Skeletal muscle tissue (tissue), 4 donors: ENCODE measurements around the gene ATP9B. TPM values are rescaled to one million over a fixed set of nuclear protein-coding genes. Genes with fewer than 3 reads are reported as not detected.
"Not testable (repeated sequence)": the region's sequence is repeated elsewhere in the genome, so short reads cannot be mapped to it uniquely, and the experiment has no call there.

Experiments used
- H3K27ac ChIP-seq: one replicate; pipeline ENCODE4 v1.7.0; 2013; ENCODE audit warnings: mild to moderate bottlenecking, low read depth, low read length, inconsistent platforms
- H3K27me3 ChIP-seq, 3 donors: one replicate each; pipeline ENCODE4 v1.7.0; 2013; ENCODE audit warnings: low read length in 3 of 3; ENCODE audit not compliant: control insufficient read depth in 3 of 3, insufficient read depth in 3 of 3
- H3K36me3 ChIP-seq, 3 donors: one replicate each; pipeline ENCODE4 v1.7.0; 2013; ENCODE audit warnings: low read length in 3 of 3; ENCODE audit not compliant: control insufficient read depth in 3 of 3, insufficient read depth in 3 of 3
- H3K4me1 ChIP-seq, 3 donors: one replicate each; pipeline ENCODE4 v1.7.0; 2013; ENCODE audit warnings: low read length in 3 of 3, mild to moderate bottlenecking in 3 of 3; ENCODE audit not compliant: control insufficient read depth in 3 of 3, insufficient read depth in 3 of 3
- H3K4me3 ChIP-seq, 3 donors: one replicate each; pipeline ENCODE4 v1.7.0; 2013; ENCODE audit warnings: low read length in 3 of 3
- H3K9ac ChIP-seq, 3 donors: one replicate each; pipeline ENCODE4 v1.7.0; 2013; ENCODE audit warnings: low read length in 3 of 3, mild to moderate bottlenecking in 3 of 3, moderate library complexity in 2 of 3, low read depth in 1 of 3
- H3K9me3 ChIP-seq, 3 donors: one replicate each; pipeline ENCODE4 v1.7.0; 2013; ENCODE audit warnings: low read length in 3 of 3; ENCODE audit not compliant: control insufficient read depth in 3 of 3
- total RNA-seq: library from RNA; depleted of rRNA; stranded (reverse); fragments of >200 nt; gene quantifications from one replicate; pipeline ENCODE4 v1.2.3, GENCODE V29; 2014
- donor health status: Osteomylitis.

ATP9B gene
- total RNA-seq, 1 donor from 2014 or later: 83.0 TPM

DNA sequence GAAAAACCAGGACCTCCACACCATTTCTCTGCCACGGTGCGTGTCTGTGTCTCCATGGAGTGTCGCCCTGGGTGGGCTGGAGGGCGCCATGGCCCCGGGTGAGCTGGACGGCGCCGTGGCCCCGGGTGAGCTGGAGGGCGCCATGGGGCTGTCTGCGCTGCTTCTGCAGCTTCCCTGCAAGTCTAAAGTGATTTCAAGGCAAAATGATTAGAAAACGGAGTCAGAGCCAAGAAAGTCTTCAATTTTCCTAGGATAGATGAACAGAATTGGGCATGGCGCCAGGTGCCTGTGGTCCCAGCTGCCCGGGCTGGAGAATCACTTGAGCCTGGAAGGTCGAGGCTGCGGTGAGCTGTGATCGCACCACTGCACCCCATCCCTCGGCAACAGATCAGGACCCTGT is 298.8 kb downstream of the ATP9B start:
- H3K27me3 ChIP-seq: no peaks in the 10 kb centered on the region

DNA sequence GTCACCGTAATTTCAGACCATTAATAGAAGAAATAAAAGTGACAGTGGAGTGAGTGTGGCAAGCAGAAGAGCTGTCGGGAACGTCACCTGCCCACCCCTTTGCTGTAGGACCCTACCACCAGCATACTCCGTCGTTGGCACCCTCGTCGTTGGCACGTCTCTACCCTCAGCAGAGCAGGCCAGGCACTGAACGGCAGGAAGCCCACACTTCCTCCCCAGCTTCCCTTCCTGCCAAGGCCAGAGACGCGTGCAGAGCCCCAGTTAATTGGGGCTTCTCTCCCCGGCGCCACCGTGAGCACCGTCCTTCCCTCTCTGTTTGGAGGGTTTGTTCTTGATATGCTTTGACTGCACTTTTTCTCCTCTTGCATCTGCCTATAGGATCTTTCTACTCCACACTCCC is 299.5 kb downstream of the ATP9B start:
- H3K9ac ChIP-seq: no peak overlapping the region
- peaks cover 10 to 22% (median 19%) of the 10 kb centered on the region in 3 donors for H3K36me3 ChIP-seq
- no peaks in the 10 kb centered on the region for H3K9me3 ChIP-seq
- H3K27ac ChIP-seq: no peak overlapping the region
- no peaks in the 10 kb centered on the region for H3K4me1 ChIP-seq
- no peaks in the 10 kb centered on the region for H3K27me3 ChIP-seq
- no peak overlapping the region for H3K4me3 ChIP-seq

More for the DNA sequence above, 298.8 kb downstream of the ATP9B start:
- Histone ChIP-seq H3K27ac (no peak overlapping the region), H3K36me3 (peaks cover 12 to 25% (median 22%) of the 10 kb centered on the region in 3 donors), H3K9ac (no peak overlapping the region), H3K4me1 (no peaks in the 10 kb centered on the region), H3K4me3 (no peak overlapping the region), H3K9me3 (no peaks in the 10 kb centered on the region)

DNA sequence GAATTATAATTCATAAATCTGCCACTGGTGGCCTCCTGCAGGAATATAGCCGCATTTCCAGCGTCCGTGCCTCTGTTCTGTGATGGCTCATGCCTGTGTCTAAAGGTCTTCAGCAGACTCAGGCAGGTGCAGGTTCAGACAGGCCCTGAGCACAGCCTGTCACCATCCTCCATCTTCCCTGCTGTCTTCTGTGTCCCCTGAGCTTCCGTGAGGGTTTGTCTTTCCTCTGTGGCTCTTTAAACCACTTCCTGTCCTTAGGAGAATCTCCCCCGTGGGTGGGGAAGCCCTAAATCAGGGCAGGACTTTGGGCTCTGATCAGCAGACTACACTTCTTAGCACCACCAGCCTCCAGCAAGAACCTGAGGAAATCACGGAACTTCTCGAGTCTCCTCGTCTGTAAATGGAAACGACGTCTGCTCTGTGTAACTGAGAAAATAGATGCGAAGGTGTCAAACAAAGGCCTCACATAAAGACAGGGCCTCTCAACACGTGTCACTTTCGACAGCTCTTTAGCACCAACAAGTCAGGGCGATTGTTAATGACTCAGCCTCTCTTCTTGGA is 302.4 kb downstream of the ATP9B start:
- Histone ChIP-seq H3K36me3 (peaks cover 13 to 15% (median 14%) of the 10 kb centered on the region in 3 donors), H3K9ac (no peak overlapping the region), H3K27me3 (no peaks in the 10 kb centered on the region), H3K4me3 (no peak overlapping the region), H3K27ac (no peak overlapping the region), H3K4me1 (no peaks in the 10 kb centered on the region), H3K9me3 (no peaks in the 10 kb centered on the region)

DNA sequence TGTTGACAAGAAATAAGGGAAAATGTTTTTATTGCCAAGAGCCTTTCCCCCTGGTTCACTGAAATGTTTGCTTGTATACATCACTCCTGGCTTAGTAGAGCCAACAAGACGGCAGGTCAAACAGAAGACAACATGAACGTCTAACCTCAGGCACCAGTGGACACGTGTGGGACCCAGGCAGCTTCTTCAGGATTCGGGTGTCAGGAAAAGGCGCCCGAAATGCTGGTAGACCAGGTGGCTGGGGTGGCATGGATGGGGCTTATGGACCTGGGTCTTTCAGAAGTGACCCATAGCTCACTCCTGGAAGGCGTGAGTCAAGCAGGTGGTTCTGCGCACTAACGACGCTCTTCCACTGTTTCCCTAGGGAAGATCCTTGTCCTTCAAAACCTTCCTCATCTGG is 303.3 kb downstream of the ATP9B start:
- peaks cover 16 to 19% (median 17%) of the 10 kb centered on the region in 3 donors for H3K36me3 ChIP-seq
- H3K9me3 ChIP-seq: no peaks in the 10 kb centered on the region
- H3K27me3 ChIP-seq: no peaks in the 10 kb centered on the region
- H3K27ac ChIP-seq: no peak overlapping the region
- no peaks in the 10 kb centered on the region for H3K4me1 ChIP-seq
- H3K9ac ChIP-seq: no peak overlapping the region
- no peak overlapping the region for H3K4me3 ChIP-seq

DNA sequence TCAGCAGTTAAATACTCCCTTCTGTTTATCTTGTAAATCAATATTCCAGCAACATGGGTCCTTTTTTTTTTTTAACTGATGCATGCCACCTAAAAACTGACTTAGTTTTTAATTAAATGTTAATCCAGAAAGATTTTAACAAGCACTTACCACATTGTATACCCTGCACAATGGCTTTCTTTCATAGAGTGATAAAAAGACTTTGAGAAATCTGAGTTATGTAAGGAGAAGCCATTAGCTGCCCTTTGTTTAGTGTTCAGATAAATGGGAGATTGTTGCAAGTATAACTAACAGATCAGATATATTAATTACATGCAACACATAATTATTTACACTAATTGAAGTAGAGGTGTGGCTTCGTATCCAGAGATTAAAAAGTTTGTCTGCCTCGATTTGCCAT is 303.8 kb downstream of the ATP9B start:
- no peak overlapping the region for H3K4me3 ChIP-seq
- H3K27ac ChIP-seq: no peak overlapping the region
- no peaks in the 10 kb centered on the region for H3K9me3 ChIP-seq
- H3K36me3 ChIP-seq: peaks cover 17 to 22% (median 17%) of the 10 kb centered on the region in 3 donors
- H3K9ac ChIP-seq: no peak overlapping the region
- no peaks in the 10 kb centered on the region for H3K4me1 ChIP-seq
- no peaks in the 10 kb centered on the region for H3K27me3 ChIP-seq

DNA sequence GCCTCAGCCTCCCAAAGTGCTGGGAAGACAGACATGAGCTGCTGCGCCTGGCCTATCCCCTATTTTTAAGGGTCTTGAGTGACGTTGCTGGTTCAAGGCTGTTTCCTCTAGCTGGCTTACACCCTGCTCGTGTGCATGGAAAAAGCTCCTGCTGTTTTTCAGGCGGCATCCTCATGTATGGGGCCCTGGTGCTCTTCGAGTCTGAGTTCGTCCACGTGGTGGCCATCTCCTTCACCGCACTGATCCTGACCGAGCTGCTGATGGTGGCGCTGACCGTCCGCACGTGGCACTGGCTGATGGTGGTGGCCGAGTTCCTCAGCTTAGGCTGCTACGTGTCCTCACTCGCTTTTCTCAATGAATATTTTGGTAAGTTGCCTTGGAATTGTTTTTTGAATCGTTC is 304.5 kb downstream of the ATP9B start:
- Histone ChIP-seq H3K9me3 (no peaks in the 10 kb centered on the region), H3K36me3 (peaks cover 17 to 24% (median 20%) of the 10 kb centered on the region in 3 donors), H3K27ac (no peak overlapping the region), H3K4me1 (no peaks in the 10 kb centered on the region), H3K27me3 (no peaks in the 10 kb centered on the region), H3K4me3 (no peak overlapping the region), H3K9ac (no peak overlapping the region)

DNA sequence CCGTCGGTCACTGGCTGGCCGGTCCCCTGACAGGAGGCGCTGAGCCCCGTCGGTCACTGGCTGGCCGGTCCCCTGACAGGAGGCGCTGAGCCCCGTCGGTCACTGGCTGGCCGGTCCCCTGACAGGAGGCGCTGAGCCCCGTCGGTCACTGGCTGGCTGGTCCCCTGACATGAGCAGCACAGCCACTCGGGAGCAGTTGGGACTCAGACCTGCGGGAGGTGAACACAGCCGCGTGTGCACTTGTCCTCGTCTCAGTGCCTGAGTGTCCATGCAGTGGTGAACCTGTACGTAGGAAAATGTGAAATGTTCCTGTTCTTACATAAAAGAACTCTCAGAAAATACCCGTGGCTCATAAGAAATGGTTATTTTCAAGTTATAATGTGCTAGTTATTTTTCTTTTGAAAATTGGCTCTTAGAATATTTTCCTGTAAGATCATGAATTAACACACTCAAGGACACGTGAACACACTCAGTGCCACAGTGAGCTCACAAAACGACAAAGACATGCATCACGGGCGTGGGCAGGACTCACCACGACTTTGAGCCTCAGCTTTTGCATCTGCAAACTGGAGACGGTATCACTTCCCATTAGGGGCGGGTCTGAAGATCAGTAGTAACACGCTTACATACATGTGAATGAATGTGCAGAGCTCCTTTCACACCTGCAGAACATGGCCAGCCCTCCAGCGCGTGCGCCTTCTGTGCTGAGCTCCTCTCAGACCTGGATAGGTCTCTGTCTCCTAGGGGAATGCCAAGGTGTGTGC is 305.4 kb downstream of the ATP9B start:
- H3K36me3 ChIP-seq: peaks cover 17 to 24% (median 20%) of the 10 kb centered on the region in 3 donors
- H3K9me3 ChIP-seq: no peaks in the 10 kb centered on the region

DNA sequence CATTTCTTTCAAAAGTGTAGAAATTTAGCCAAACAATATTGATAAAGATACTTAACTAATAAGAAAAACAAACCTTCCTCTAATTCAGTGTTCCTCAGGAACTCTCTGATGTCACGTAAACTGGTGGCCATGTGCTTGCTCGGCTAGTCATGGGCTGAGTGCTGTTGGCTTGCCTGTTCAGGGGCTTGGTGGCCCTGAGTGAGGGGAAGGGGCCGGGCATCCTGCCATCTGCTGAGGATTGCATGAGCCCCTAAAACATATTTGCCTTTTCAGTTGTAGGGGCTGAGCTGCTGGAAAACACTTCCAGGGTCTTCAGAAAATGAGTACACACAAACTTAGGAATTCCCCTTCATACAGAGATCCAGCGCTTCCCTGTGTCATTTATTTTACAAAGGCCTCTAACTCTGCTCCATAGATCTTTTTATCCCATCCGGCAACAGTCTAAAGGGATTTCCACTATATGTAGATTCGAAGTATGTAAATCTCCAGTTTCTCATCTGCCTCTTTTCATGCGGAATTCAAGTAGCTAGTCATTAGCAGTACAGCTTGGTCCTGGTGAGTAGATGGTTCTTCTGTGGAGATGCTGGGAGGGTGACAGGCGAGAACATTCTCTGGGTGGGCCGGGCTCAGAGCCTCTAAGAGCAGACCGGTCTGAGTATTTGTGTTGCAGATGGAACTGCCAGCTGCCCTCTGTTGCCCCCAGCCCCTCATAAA is 306.4 kb downstream of the ATP9B start:
- Histone ChIP-seq H3K9me3 (no peaks in the 10 kb centered on the region), H3K27ac (no peak overlapping the region), H3K4me3 (no peak overlapping the region), H3K9ac (no peak overlapping the region), H3K36me3 (peaks cover 17 to 24% (median 21%) of the 10 kb centered on the region in 3 donors), H3K27me3 (no peaks in the 10 kb centered on the region), H3K4me1 (peaks cover 3% of the 10 kb centered on the region in 3 donors)

More for the DNA sequence above, 305.4 kb downstream of the ATP9B start:
- Histone ChIP-seq H3K27ac (no peak overlapping the region), H3K4me1 (peaks cover 3% of the 10 kb centered on the region in 3 donors), H3K9ac (no peak overlapping the region), H3K27me3 (no peaks in the 10 kb centered on the region), H3K4me3 (no peak overlapping the region)

DNA sequence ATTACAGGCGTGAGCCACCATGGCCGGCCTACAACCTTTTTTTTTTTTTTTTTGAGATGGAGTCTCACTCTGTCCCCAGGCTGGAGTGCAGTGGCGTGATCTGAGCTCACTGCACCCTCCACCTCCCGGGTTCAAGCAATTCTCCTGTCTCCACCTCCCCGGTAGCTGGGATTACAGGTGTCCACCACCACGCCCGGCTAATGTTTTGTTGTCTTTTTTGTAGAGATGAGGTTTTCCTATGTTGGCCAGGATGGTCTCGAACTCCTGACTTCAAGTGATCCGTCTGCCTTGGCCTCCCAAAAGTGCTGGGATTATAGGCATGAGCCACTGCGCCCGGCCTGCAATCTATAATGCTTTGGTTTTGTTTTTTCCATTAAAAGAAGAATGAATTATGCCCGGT is 307.5 kb downstream of the ATP9B start:
- H3K4me3 ChIP-seq, H3K9ac ChIP-seq, H3K4me1 ChIP-seq, H3K9me3 ChIP-seq, H3K27ac ChIP-seq, H3K27me3 ChIP-seq: not testable (repeated sequence)
- peaks cover 14 to 24% (median 18%) of the 10 kb centered on the region in 3 donors for H3K36me3 ChIP-seq
